Activated CD4-positive, alpha-beta T cell treated with anti-CD3 and anti-CD28 coated beads for 36 hours (primary cell): ENCODE results near the gene CD74. TPM values are rescaled to one million over a fixed set of nuclear protein-coding genes. Genes with fewer than 3 reads are reported as not detected.
A peak's percentile ranks its signal among the peaks of the same experiment; 100 is the strongest.

Source experiments
- ATAC-seq: fragments of 200-7000 bp; cut with Tn5 transposase; one replicate; pipeline ENCODE4 v1.10.0; 2021; ENCODE audit warnings: mild to moderate bottlenecking, moderate library complexity
- CTCF ChIA-PET: fragments of 350-600 bp; sonication (Branson Sonifier 250); formaldehyde crosslinking; loops from one replicate; lab custom pipeline; 2021; ENCODE audit warnings: antibody characterized with exemption; lab: Charles Lee
- POLR2A ChIA-PET: fragments of 350-600 bp; sonication (Branson Sonifier 250); formaldehyde crosslinking; loops from one replicate; lab custom pipeline; 2021; ENCODE audit warnings: antibody characterized with exemption, inconsistent platforms; lab: Charles Lee
- DNase-seq: peaks from one replicate; pipeline ENCODE4 v3.0.0-alpha.2; 2020
- H3K27ac Mint-ChIP-seq: one replicate; pipeline ENCODE4 v1.8.0; 2021; ENCODE audit warnings: mixed read lengths
- H3K27me3 Mint-ChIP-seq: one replicate; pipeline ENCODE4 v1.8.0; 2021; ENCODE audit warnings: mixed read lengths
- H3K36me3 Mint-ChIP-seq: one replicate; pipeline ENCODE4 v1.8.0; 2021; ENCODE audit warnings: low read depth, mixed read lengths
- H3K4me1 Mint-ChIP-seq: one replicate; pipeline ENCODE4 v1.8.0; 2021; ENCODE audit warnings: mixed read lengths
- H3K4me3 Mint-ChIP-seq: one replicate; pipeline ENCODE4 v1.8.0; 2021; ENCODE audit warnings: mild to moderate bottlenecking, moderate library complexity, mixed read lengths
- H3K9me3 Mint-ChIP-seq: one replicate; pipeline ENCODE4 v1.8.0; 2021; ENCODE audit warnings: low read depth, mixed read lengths
- intact Hi-C, 2 experiments: fragments of 100-400 bp; cut with DNase I in 1 of 2; cut with micrococcal nuclease in 1 of 2; formaldehyde crosslinking; loops; one replicate each; pipeline versions ENCODE4 v1.14.2 to v1.15.1; 2022 to 2024; cut with DNase I, micrococcal nuclease
- total RNA-seq, 2 experiments: library from RNA; stranded (reverse); gene quantifications; one replicate each; pipeline ENCODE4 v1.2.3, GENCODE V29; 2021

The CD74 gene
- total RNA-seq, 2 experiments from 2014 or later, result 217 to 290 TPM

DNA sequence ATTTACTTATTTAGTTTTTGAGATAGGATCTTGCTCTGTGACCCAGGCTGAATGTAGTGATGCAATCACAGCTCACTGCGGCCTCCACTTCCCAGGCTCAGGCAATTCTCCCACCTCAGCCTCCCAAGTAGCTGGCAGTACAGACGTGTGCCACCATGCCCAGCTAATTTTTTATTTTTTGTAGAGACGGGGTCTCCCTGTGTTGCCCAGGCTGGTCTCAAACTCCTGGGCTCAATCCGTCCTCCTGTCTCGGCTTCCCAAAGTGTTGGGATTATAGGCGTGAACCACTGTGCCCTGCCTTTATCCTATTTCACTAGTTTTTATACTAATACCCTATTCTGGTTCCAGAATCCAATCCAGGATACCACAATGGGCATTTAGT, 30.0 kb upstream of the CD74 start:
- ChIA-PET POLR2A (interaction anchor here (0.7 kb wide), 1 partner anchor 64 kb away, joined by 3 read pairs; no protein-coding TSS in a partner anchor), CTCF (interaction anchor here (0.7 to 0.8 kb wide), 2 partner anchors 102 to 106 kb away, joined by 3 read pairs; no protein-coding TSS in a partner anchor)
- Mint-ChIP-seq H3K27me3 (no peaks in the 10 kb centered on the region), H3K9me3 (no peaks in the 10 kb centered on the region), H3K4me3 (no peak overlapping the region), H3K36me3 (peaks cover 45% of the 10 kb centered on the region), H3K4me1 (peaks cover 26% of the 10 kb centered on the region), H3K27ac (no peak overlapping the region)
- ATAC-seq (no peak), DNase-seq (no peak)
- intact Hi-C loops, result no loop called here

DNA sequence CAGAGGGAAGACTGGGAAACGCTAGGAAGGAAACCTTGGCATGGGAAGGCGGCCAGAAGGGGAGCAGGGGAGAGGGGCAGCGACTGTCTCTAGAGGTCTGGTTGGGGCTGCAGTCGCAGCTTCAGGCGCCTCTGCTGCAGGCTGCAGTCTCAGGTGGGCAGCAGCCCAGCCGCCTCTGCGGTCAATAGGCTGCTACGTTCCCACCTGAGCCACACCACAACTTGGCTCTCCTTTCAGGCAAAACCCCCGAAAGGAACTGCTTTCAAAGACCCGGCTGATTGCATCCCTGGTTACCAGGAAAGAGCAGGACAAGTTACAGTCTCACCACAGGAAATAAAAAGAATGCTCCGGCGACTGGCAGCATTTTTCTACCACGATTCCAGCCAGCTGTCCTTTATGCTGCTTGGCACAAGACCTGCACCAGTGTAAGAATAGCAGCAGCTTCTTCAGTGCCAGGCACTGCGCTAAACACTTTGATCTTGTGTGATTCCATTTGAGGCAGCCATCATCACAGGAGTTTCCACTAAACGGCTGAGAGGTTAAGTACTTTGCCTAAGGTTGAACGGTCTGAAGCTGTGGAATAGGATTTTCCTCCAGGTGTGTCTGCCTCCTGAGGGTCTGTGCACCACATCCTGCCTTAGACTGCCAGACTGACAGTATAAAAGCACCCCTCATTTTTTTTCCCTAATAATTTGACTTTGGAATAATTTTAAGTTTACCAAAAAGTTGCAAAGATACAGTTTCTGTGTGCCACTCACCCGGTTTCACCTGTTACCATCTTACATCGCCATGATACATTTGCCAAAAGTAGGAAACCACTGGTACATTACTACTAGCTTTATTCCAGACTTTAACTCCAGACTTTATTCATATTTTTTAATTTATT, 29.3 kb upstream of the CD74 start:
- H3K4me1 Mint-ChIP-seq, result peaks cover 19% of the 10 kb centered on the region
- H3K27me3 Mint-ChIP-seq, result no peaks in the 10 kb centered on the region
- CTCF ChIA-PET, result interaction anchor here (0.7 to 0.8 kb wide), 2 partner anchors 103 to 105 kb away, joined by 3 read pairs; no protein-coding TSS in a partner anchor
- no peak overlapping the region for H3K4me3 Mint-ChIP-seq
- H3K9me3 Mint-ChIP-seq, result no peaks in the 10 kb centered on the region
- intact Hi-C loops, result no loop called here
- no peak for DNase-seq
- POLR2A ChIA-PET, result interaction anchor here (0.6 to 0.7 kb wide), 2 partner anchors 29 to 63 kb away, joined by 3 read pairs; partner anchors contain the start of gene CD74
- peaks cover 38% of the 10 kb centered on the region for H3K36me3 Mint-ChIP-seq
- ATAC-seq, result no peak
- peak overlapping the region; percentile 27 for H3K27ac Mint-ChIP-seq

DNA sequence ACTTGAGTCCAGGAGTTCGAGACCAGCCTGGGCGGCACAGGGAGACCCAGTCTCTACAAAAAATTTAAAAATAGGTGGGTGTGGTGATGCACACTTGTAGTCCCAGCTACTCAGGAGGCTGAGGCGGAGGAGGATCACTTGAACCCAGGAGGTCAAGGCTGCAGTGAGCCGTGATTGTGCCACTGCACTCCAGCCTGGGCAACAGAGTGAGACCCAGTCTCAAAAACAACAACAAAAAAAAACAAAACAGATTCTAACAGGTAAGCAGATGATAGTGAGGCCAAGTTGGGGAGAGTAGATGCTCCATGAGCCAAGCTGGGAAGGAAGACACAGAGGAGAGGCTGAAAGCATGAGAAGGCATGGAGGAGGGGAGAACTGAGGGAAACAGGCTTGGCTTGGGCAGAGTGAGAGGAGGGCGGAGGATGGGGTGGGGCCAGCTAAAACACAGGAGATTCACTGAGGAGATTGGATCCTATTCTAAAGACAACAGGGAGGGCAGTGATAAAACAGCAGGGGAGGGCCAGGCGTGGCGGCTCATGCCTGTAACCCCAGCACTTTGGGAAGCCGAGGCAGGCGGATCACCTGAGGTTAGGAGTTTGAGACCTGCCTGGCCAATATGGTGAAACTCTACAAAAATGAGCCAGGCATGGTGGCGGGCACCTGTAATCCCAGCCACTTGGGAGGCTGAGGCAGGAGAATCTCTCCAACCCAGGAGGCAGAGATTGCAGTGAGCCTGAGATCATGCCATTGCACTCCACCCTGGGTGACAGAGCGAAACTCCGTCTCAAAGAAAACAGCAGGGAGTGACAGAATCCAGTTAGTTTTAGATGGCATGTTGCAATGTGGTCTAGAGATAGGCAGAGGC, 28.5 kb upstream of the CD74 start:
- Mint-ChIP-seq H3K4me3 (no peak overlapping the region), H3K9me3 (no peaks in the 10 kb centered on the region), H3K36me3 (peaks cover 30% of the 10 kb centered on the region), H3K4me1 (peaks cover 14% of the 10 kb centered on the region), H3K27me3 (no peaks in the 10 kb centered on the region), H3K27ac (peak overlapping the region; percentile 27)
- POLR2A ChIA-PET, result interaction anchor here (0.6 kb wide), 1 partner anchor 28 kb away, joined by 3 read pairs; the partner anchor contains the start of gene CD74
- DNase-seq (no peak), ATAC-seq (no peak)
- intact Hi-C loops, result no loop called here
- CTCF ChIA-PET, result interaction anchor here (0.7 kb wide), 1 partner anchor 476 kb away, joined by 3 read pairs; no protein-coding TSS in a partner anchor

GRCh38 chr5:150438873-150439546, 26.3 kb upstream of the CD74 start:
- CTCF ChIA-PET, result interaction anchor here (0.7 to 6.1 kb wide), 6 partner anchors 8 to 69 kb away, joined by 3 to 48 read pairs (median 4); partner anchors contain the start of genes CD74 and NDST1
- DNase-seq, result no peak

GRCh38 chr5:150436141-150436680, 23.5 kb upstream of the CD74 start:
- DNase-seq (peak; percentile 95), ATAC-seq (peak; percentile 98)
- intact Hi-C loops, result loop anchor here (1.0 to 2.0 kb wide), 10 partner anchors 23 to 306 kb away; partner anchors contain the start of genes CD74 (in 1 of the 2) and TCOF1 (in 1 of the 2)
- H3K9me3 Mint-ChIP-seq, result no peaks in the 10 kb centered on the region
- no peak overlapping the region for H3K4me3 Mint-ChIP-seq
- CTCF ChIA-PET, result interaction anchor here (0.6 to 6.1 kb wide), 18 partner anchors 9 to 681 kb away, joined by 3 to 48 read pairs (median 4); partner anchors contain the start of gene CD74
- peaks cover 8% of the 10 kb centered on the region for H3K4me1 Mint-ChIP-seq
- H3K36me3 Mint-ChIP-seq, result no peaks in the 10 kb centered on the region
- POLR2A ChIA-PET, result interaction anchor here (0.6 to 1.0 kb wide), 4 partner anchors 14 to 30 kb away, joined by 3 to 9 read pairs (median 4); partner anchors contain the start of gene CD74
- H3K27me3 Mint-ChIP-seq, result no peaks in the 10 kb centered on the region
- peak overlapping the region; percentile 75 for H3K27ac Mint-ChIP-seq

More at GRCh38 chr5:150438873-150439546, 26.3 kb upstream of the CD74 start:
- POLR2A ChIA-PET, result interaction anchor here (0.6 to 0.7 kb wide), 2 partner anchors 28 to 519 kb away, joined by 4 to 5 read pairs; no protein-coding TSS in a partner anchor
- intact Hi-C loops, result no loop called here
- Mint-ChIP-seq H3K27me3 (no peaks in the 10 kb centered on the region), H3K4me3 (no peak overlapping the region), H3K4me1 (peaks cover 12% of the 10 kb centered on the region), H3K27ac (no peak overlapping the region), H3K36me3 (peaks cover 12% of the 10 kb centered on the region), H3K9me3 (no peaks in the 10 kb centered on the region)
- no peak for ATAC-seq

DNA sequence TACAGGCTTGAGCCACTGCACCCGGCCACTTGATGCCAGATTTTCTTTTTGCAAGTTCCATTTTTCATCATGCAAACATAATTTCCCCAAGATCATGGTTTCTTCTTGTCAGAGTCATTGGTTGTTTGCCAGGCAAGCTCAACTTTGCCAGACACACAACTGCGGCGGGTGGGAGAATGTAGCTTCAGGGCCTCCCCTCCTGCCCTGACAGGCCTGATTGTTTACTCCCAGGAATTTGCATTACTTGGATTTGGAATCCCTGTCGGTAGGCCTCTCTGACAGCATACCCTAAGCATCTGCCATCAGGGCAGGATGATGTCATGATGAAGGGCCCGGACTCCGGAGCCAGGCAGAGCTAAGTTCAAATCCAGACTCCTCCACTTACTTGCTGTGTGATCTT, 21.8 kb upstream of the CD74 start:
- CTCF ChIA-PET, result interaction anchor here (0.7 to 6.1 kb wide), 4 partner anchors 9 to 84 kb away, joined by 3 to 48 read pairs (median 4); no protein-coding TSS in a partner anchor
- Mint-ChIP-seq H3K4me1 (peaks cover 8% of the 10 kb centered on the region), H3K27me3 (no peaks in the 10 kb centered on the region), H3K27ac (no peak overlapping the region), H3K4me3 (no peak overlapping the region), H3K36me3 (no peaks in the 10 kb centered on the region), H3K9me3 (no peaks in the 10 kb centered on the region)
- no peak for DNase-seq
- ATAC-seq, result no peak
- intact Hi-C loops, result no loop called here
- POLR2A ChIA-PET, result no interaction called here

GRCh38 chr5:150431574-150431973, 18.9 kb upstream of the CD74 start:
- ChIA-PET CTCF (interaction anchor here (0.6 kb wide), 2 partner anchors 20 to 92 kb away, joined by 3 read pairs; no protein-coding TSS in a partner anchor), POLR2A (no interaction called here)
- H3K27me3 Mint-ChIP-seq, result peaks cover 3% of the 10 kb centered on the region
- no peak overlapping the region for H3K4me3 Mint-ChIP-seq
- H3K4me1 Mint-ChIP-seq, result peaks cover 8% of the 10 kb centered on the region
- H3K36me3 Mint-ChIP-seq, result no peaks in the 10 kb centered on the region
- H3K27ac Mint-ChIP-seq, result no peak overlapping the region
- intact Hi-C loops, result no loop called here
- H3K9me3 Mint-ChIP-seq, result no peaks in the 10 kb centered on the region
- DNase-seq (no peak), ATAC-seq (no peak)

DNA sequence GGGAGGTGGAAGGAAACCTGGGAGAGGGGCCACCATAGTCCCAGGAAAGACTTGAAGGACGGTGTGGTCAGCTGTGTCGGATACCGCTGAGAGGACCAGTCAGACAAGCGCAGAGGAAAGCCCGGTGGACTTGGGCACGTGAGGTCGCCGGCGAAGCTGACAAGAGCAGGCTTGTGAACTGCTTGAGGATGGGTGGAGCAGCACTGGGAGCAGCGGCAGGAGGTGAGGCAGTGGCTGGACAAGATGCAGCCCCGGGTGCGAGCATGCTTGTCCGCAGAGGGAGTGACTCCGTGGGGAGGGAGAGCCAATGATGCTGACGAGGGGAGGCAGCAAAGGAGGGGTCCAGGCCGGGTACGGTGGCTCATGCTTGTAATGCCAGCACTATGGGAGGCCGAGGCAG, 18.3 kb upstream of the CD74 start:
- no peak overlapping the region for H3K27ac Mint-ChIP-seq
- intact Hi-C loops, result no loop called here
- ChIA-PET CTCF (no interaction called here), POLR2A (no interaction called here)
- H3K4me3 Mint-ChIP-seq, result no peak overlapping the region
- DNase-seq, result no peak
- ATAC-seq, result no peak
- H3K27me3 Mint-ChIP-seq, result peaks cover 3% of the 10 kb centered on the region
- peaks cover 4% of the 10 kb centered on the region for H3K4me1 Mint-ChIP-seq
- H3K9me3 Mint-ChIP-seq, result no peaks in the 10 kb centered on the region
- no peaks in the 10 kb centered on the region for H3K36me3 Mint-ChIP-seq

- no peak for DNase-seq
- no peaks in the 10 kb centered on the region for H3K36me3 Mint-ChIP-seq
- intact Hi-C loops, result no loop called here
- H3K9me3 Mint-ChIP-seq, result no peaks in the 10 kb centered on the region
- ChIA-PET CTCF (no interaction called here), POLR2A (no interaction called here)
- no peak overlapping the region for H3K4me3 Mint-ChIP-seq
- H3K4me1 Mint-ChIP-seq, result no peaks in the 10 kb centered on the region
- H3K27me3 Mint-ChIP-seq, result peaks cover 3% of the 10 kb centered on the region
- no peak overlapping the region for H3K27ac Mint-ChIP-seq
- no peak for ATAC-seq
These were observed 16.7 kb upstream of the CD74 start for GRCh38 chr5:150429410-150429873.

DNA sequence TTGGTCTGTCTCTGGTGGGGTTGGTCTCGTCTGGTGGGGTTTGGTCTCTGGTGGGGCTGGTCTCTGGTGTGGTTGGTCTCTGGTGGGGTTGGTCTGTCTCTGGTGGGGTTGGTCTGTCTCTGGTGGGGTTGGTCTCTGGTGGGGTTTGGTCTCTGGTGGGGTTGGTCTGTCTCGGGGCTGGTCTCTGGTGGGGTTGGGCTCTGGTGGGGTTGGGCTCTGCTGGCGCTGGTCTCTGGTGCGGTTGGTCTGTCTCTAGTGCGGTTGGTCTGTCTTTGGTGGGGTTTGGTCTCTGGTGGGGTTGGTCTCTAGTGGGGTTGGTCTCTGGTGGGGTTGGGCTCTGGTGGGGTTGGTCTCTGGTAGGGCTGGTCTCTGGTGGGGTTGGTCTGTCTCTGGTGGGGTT, 16.3 kb upstream of the CD74 start:
- H3K36me3 Mint-ChIP-seq, result no peaks in the 10 kb centered on the region
- H3K27ac Mint-ChIP-seq, result no peak overlapping the region
- no peaks in the 10 kb centered on the region for H3K4me1 Mint-ChIP-seq
- DNase-seq, result no peak
- ChIA-PET POLR2A (no interaction called here), CTCF (no interaction called here)
- peaks cover 3% of the 10 kb centered on the region for H3K27me3 Mint-ChIP-seq
- H3K4me3 Mint-ChIP-seq, result no peak overlapping the region
- ATAC-seq, result no peak
- H3K9me3 Mint-ChIP-seq, result no peaks in the 10 kb centered on the region
- intact Hi-C loops, result no loop called here
